ENCODE measurements around the gene C1orf122. TPM values are rescaled to one million over a fixed set of nuclear protein-coding genes. Genes with fewer than 3 reads are reported as not detected.

C1orf122 gene
- total and polyA plus RNA-seq, 2 donors, result 10.0 to 59.2 TPM

GRCh38 chr1:37813529-37814145 is 6.0 kb downstream of the C1orf122 start:
- no peaks in the 10 kb centered on the region for H3K4me1 ChIP-seq (ENCODE audit: insufficient read depth)
- H3K36me3 ChIP-seq (ENCODE audit: insufficient read depth), result no peaks in the 10 kb centered on the region
- 63% methylated on average over 2 of the region's 2 CpGs for WGBS
- DNase-seq (ENCODE audit: extremely low spot score), result no peak
- no peak overlapping the region for H3K4me3 ChIP-seq (ENCODE audit: low read depth, low read length)
- H3K27ac ChIP-seq (ENCODE audit: low read depth), result no peak overlapping the region

DNA sequence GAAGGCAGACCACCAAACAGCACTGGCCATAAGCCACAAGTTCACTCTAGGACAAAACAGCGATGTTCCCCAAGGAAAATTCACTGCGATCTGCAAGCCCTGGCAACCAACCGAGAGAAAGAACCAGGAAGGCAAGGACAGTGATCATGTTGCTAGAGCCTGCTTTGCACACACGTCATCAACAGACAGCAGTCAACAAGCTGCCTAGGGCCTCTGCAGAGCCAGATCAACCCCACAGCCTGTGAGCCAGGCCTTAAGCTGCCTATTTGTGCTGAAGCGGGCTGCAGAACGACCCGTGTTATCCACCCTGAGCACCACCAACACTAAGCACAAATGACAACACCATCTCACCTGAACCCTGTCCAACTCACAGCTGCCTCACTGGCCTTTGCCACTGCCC is 6.7 kb downstream of the C1orf122 start:
- Histone ChIP-seq H3K4me1 (ENCODE audit: insufficient read depth) (no peaks in the 10 kb centered on the region), H3K4me3 (ENCODE audit: low read depth, low read length) (no peak overlapping the region), H3K36me3 (ENCODE audit: insufficient read depth) (no peaks in the 10 kb centered on the region), H3K27ac (ENCODE audit: low read depth) (no peak overlapping the region)
- DNase-seq (ENCODE audit: extremely low spot score), result no peak
- WGBS, result 91% methylated on average over 7 of the region's 7 CpGs

GRCh38 chr1:37817481-37817880 is 9.9 kb downstream of the C1orf122 start:
- H3K36me3 ChIP-seq (ENCODE audit: insufficient read depth), result no peaks in the 10 kb centered on the region
- no peak overlapping the region for H3K27ac ChIP-seq (ENCODE audit: low read depth)
- H3K4me3 ChIP-seq (ENCODE audit: low read depth, low read length), result no peak overlapping the region
- no peaks in the 10 kb centered on the region for H3K4me1 ChIP-seq (ENCODE audit: insufficient read depth)
- 22% methylated on average over 2 of the region's 2 CpGs for WGBS
- no peak for DNase-seq (ENCODE audit: extremely low spot score)

DNA sequence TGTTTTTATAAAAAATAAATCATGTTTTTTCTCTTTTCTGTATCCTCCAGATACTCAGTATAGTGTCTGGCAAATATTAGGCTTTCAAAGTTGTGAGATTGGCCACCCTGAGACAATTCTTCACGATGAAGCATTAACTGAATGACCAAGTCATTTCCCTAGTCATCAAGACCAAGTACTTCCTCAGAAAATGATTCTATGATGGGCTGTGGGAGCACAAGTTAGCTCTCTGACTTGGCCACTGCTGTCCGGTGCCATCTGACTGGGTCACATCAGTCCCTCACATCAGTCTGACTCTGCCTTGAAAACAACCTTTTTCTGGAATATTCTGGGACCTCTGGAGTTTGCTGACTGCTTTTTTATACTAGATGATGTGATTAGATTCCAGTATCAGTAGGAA is 13.9 kb downstream of the C1orf122 start:
- 94% methylated on average over 2 of the region's 2 CpGs for WGBS
- Histone ChIP-seq H3K4me1 (ENCODE audit: insufficient read depth) (no peaks in the 10 kb centered on the region), H3K36me3 (ENCODE audit: insufficient read depth) (no peaks in the 10 kb centered on the region), H3K4me3 (ENCODE audit: low read depth, low read length) (no peak overlapping the region), H3K27ac (ENCODE audit: low read depth) (no peak overlapping the region)
- DNase-seq (ENCODE audit: extremely low spot score), result no peak

DNA sequence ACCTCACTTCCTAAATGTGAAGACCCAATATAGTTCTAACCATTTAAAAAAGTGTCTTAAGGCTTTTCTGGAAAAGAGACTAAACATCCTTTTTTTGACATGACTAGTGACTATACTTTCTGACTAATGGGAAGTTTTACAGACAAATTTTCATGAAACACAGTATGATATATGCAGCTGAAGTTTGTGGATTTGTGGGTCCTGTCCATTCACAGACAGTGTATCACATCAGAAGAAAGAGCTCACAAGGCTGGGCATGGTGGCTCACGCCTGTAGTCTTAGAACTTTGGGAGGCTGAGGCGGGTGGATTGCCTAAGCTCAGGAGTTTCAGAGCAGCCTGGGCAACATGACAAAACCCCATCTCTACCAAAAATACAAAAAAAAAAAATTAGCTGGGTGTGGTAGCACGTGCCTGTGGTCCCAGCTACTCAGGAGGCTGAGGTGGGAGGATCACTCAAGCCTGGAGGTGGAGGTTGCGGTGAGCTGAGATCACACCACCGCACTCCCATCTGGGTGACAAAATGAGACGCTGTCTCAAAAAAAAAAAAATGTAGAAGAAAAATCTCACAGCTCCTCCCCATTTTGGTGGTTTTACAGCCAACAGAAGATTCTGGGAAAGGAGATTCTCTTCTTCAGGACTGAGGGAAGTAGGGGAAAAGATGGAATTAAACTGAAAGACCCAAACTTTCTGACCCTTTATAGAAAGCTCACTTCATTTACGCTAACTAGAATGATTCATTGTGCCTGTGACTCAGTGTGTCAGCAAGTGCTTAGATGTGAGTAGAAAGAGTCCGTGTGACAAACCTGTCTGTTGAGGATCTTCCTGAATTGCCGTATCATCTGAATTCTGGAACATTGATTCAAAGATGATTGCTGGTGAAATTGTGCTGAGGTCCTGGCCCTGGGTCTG is 15.6 kb downstream of the C1orf122 start:
- H3K4me3 ChIP-seq (ENCODE audit: low read depth, low read length), result no peak overlapping the region
- no peak overlapping the region for H3K27ac ChIP-seq (ENCODE audit: low read depth)
- no peaks in the 10 kb centered on the region for H3K4me1 ChIP-seq (ENCODE audit: insufficient read depth)
- no peak for DNase-seq (ENCODE audit: extremely low spot score)
- no peaks in the 10 kb centered on the region for H3K36me3 ChIP-seq (ENCODE audit: insufficient read depth)
- WGBS, result 94% methylated on average over 9 of the region's 9 CpGs

DNA sequence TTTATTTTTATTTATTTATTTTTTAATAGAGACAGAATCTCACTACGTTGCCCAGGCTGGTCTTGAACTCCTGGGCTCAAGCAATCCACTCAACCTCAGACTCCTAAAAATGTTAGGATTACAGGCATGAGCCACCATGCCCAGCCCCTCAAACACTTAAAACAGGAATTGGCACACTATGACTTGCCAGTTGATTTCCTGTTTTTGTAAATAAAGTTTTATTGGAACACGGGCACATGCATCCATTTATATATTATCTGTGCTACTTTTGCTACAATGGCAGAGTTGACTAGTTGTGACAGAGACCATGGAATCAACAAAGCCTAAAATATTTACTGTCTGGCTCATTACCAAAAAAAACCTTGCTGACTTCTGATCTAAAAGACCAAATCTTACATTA is 16.4 kb downstream of the C1orf122 start:
- H3K36me3 ChIP-seq (ENCODE audit: insufficient read depth), result no peaks in the 10 kb centered on the region
- H3K4me3 ChIP-seq (ENCODE audit: low read depth, low read length), result no peak overlapping the region
- no peak overlapping the region for H3K27ac ChIP-seq (ENCODE audit: low read depth)
- no peak for DNase-seq (ENCODE audit: extremely low spot score)
- no peaks in the 10 kb centered on the region for H3K4me1 ChIP-seq (ENCODE audit: insufficient read depth)
- WGBS, result 91% methylated on average over 2 of the region's 2 CpGs

DNA sequence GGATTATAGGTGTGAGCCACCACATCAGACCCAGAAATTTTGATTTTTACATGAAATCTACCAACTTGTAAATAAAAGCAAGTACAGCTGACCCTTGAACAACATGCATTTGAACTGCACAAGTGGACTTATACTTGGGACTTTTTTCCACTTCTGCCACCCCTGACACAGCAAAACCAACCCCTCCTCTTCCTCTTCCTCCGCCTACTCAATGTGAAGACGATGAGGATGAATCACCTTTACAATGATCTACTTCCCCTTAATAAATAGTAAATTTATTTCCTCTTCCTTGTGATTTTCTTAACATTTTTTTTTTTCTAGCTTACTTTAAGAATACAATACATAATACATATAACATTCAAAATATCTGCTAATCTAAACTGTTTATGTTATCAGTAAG is 17.9 kb downstream of the C1orf122 start:
- H3K4me3 ChIP-seq (ENCODE audit: low read depth, low read length), result no peak overlapping the region
- no peaks in the 10 kb centered on the region for H3K4me1 ChIP-seq (ENCODE audit: insufficient read depth)
- H3K27ac ChIP-seq (ENCODE audit: low read depth), result no peak overlapping the region
- 79% methylated on average over 2 of the region's 2 CpGs for WGBS
- no peak for DNase-seq (ENCODE audit: extremely low spot score)
- peaks cover 4% of the 10 kb centered on the region for H3K36me3 ChIP-seq (ENCODE audit: insufficient read depth)

GRCh38 chr1:37828410-37829074 is 21.0 kb downstream of the C1orf122 start:
- no peak for DNase-seq (ENCODE audit: extremely low spot score)
- H3K36me3 ChIP-seq (ENCODE audit: insufficient read depth), result peaks cover 6% of the 10 kb centered on the region

GRCh38 chr1:37831109-37831508 is 23.5 kb downstream of the C1orf122 start:
- no peak overlapping the region for H3K4me3 ChIP-seq (ENCODE audit: low read depth, low read length)
- DNase-seq (ENCODE audit: extremely low spot score), result no peak
- H3K4me1 ChIP-seq (ENCODE audit: insufficient read depth), result no peaks in the 10 kb centered on the region
- no peak overlapping the region for H3K27ac ChIP-seq (ENCODE audit: low read depth)
- peaks cover 7% of the 10 kb centered on the region for H3K36me3 ChIP-seq (ENCODE audit: insufficient read depth)
- 94% methylated on average over 4 of the region's 4 CpGs for WGBS

More at GRCh38 chr1:37828410-37829074, 21.0 kb downstream of the C1orf122 start:
- Histone ChIP-seq H3K27ac (ENCODE audit: low read depth) (no peak overlapping the region), H3K4me3 (ENCODE audit: low read depth, low read length) (no peak overlapping the region), H3K4me1 (ENCODE audit: insufficient read depth) (no peaks in the 10 kb centered on the region)
- 95% methylated on average over 12 of the region's 12 CpGs for WGBS

GRCh38 chr1:37831809-37832208 is 24.2 kb downstream of the C1orf122 start:
- DNase-seq (ENCODE audit: extremely low spot score), result no peak
- 85% methylated on average over 2 of the region's 2 CpGs for WGBS
- H3K4me3 ChIP-seq (ENCODE audit: low read depth, low read length), result no peak overlapping the region
- no peaks in the 10 kb centered on the region for H3K4me1 ChIP-seq (ENCODE audit: insufficient read depth)
- no peak overlapping the region for H3K27ac ChIP-seq (ENCODE audit: low read depth)
- H3K36me3 ChIP-seq (ENCODE audit: insufficient read depth), result peaks cover 7% of the 10 kb centered on the region

DNA sequence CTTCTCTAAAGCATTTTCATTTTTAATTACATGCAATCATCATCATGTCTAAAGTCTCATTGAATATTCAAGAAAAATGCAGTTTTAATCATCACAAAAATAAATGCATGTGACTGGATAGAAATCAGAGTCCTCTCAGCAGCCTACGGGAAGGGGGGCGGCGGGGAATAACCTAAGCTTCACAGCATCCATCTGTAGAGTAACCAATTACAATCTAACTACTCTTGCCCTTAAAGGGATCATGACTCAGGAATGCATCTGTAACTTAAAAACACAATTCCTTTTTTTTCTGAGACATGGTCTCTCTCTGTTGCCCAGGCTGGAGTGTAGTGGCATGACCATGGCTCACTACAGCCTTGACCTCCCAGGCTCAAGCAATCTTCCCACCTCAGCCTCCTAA is 29.2 kb downstream of the C1orf122 start:
- Histone ChIP-seq H3K4me1 (ENCODE audit: insufficient read depth) (no peaks in the 10 kb centered on the region), H3K36me3 (ENCODE audit: insufficient read depth) (peaks cover 3% of the 10 kb centered on the region), H3K27ac (ENCODE audit: low read depth) (no peak overlapping the region), H3K4me3 (ENCODE audit: low read depth, low read length) (no peak overlapping the region)
- WGBS, result 94% methylated on average over 3 of the region's 3 CpGs
- DNase-seq (ENCODE audit: extremely low spot score), result no peak

GRCh38 chr1:37839676-37840075 is 32.1 kb downstream of the C1orf122 start:
- H3K4me1 ChIP-seq (ENCODE audit: insufficient read depth), result no peaks in the 10 kb centered on the region
- H3K36me3 ChIP-seq (ENCODE audit: insufficient read depth), result peaks cover 1% of the 10 kb centered on the region
- WGBS, result 93% methylated on average over 10 of the region's 10 CpGs
- no peak overlapping the region for H3K4me3 ChIP-seq (ENCODE audit: low read depth, low read length)
- H3K27ac ChIP-seq (ENCODE audit: low read depth), result no peak overlapping the region
- no peak for DNase-seq (ENCODE audit: extremely low spot score)

- no peak for DNase-seq (ENCODE audit: extremely low spot score)
- Histone ChIP-seq H3K4me3 (ENCODE audit: low read depth, low read length) (no peak overlapping the region), H3K4me1 (ENCODE audit: insufficient read depth) (no peaks in the 10 kb centered on the region), H3K36me3 (ENCODE audit: insufficient read depth) (no peaks in the 10 kb centered on the region), H3K27ac (ENCODE audit: low read depth) (no peak overlapping the region)
- WGBS, result 76% methylated on average over 1 of the region's 1 CpG
Measured at GRCh38 chr1:37840711-37841110, 33.1 kb downstream of the C1orf122 start.

DNA sequence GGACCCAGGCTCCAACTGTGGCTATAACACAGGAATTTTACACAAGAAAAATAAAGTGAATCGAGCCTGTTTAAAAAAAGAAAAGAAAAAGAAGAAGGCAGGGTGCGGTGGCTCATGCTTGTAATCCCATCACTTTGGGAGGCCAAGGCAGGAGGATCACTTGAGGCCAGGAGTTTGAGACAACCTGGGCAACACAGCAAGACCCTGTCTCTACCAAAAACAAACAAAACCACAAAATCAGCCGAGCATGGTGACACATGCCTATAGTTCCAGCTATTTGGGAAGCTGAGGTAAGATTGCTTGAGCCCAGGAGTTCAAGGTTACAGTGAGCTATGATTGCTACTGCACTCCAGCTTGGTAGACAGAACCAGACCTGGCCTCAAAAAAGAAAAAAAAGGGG is 34.1 kb downstream of the C1orf122 start:
- peaks cover 2% of the 10 kb centered on the region for H3K4me1 ChIP-seq (ENCODE audit: insufficient read depth)
- no peaks in the 10 kb centered on the region for H3K36me3 ChIP-seq (ENCODE audit: insufficient read depth)
- 94% methylated on average over 3 of the region's 3 CpGs for WGBS
- H3K27ac ChIP-seq (ENCODE audit: low read depth), result no peak overlapping the region
- H3K4me3 ChIP-seq (ENCODE audit: low read depth, low read length), result no peak overlapping the region
- no peak for DNase-seq (ENCODE audit: extremely low spot score)
